RPMI7951 (cell line): ENCODE data around the gene LKAAEAR1. TPM values are rescaled to one million over a fixed set of nuclear protein-coding genes. Genes with fewer than 3 reads are reported as not detected.
"Not testable (repeated sequence)": the region's sequence is repeated elsewhere in the genome, so short reads cannot be mapped to it uniquely, and the experiment has no call there.

Source experiments
- DNase-seq: peaks from one replicate; pipeline ENCODE4 v3.0.0-alpha.2; 2012; ENCODE audit warnings: low read depth
- total RNA-seq: library from RNA; depleted of rRNA; stranded (reverse); fragments of >200 nt; shearing (Covaris generic); gene quantifications from 2 replicates; pipeline ENCODE4 v1.2.3, GENCODE V29; 2014; rRNA removed

Gene LKAAEAR1
- total RNA-seq = 0.39 and 0.48 TPM in 2 replicates

GRCh38 chr20:64083804-64084684 is at the start of gene LKAAEAR1:
LKAAEAR1 (minus strand) TSS chr20:64084398; CDS start chr20:64084219, 179 bp downstream.
- DNase-seq = no peak

- peak; percentile 73 for DNase-seq
Measured at GRCh38 chr20:64131406-64131805, 47.2 kb upstream of the LKAAEAR1 start.

- no peak for DNase-seq
Measured at GRCh38 chr20:64130876-64131275, 46.7 kb upstream of the LKAAEAR1 start.

- no peak for DNase-seq
Measured at GRCh38 chr20:64130271-64130670, 46.1 kb upstream of the LKAAEAR1 start.

GRCh38 chr20:64129146-64129782 is 45.1 kb upstream of the LKAAEAR1 start:
- DNase-seq = no peak

GRCh38 chr20:64123517-64123916 is 39.3 kb upstream of the LKAAEAR1 start:
- not testable (repeated sequence) for DNase-seq

GRCh38 chr20:64122927-64123326 is 38.7 kb upstream of the LKAAEAR1 start:
- not testable (repeated sequence) for DNase-seq

GRCh38 chr20:64121586-64121985 is 37.4 kb upstream of the LKAAEAR1 start:
- DNase-seq = no peak

- DNase-seq = no peak
Measured at GRCh38 chr20:64119681-64120341, 35.6 kb upstream of the LKAAEAR1 start.

GRCh38 chr20:64119301-64119680 is 35.1 kb upstream of the LKAAEAR1 start:
- DNase-seq = peak; percentile 18

- DNase-seq = not testable (repeated sequence)
Measured at GRCh38 chr20:64117432-64117777, 33.2 kb upstream of the LKAAEAR1 start.

- no peak for DNase-seq
Measured at GRCh38 chr20:64116541-64117431, 32.6 kb upstream of the LKAAEAR1 start.

GRCh38 chr20:64116016-64116415 is 31.8 kb upstream of the LKAAEAR1 start:
- no peak for DNase-seq

- no peak for DNase-seq
Measured at GRCh38 chr20:64115171-64115911, 31.1 kb upstream of the LKAAEAR1 start.

- DNase-seq = no peak
Measured at GRCh38 chr20:64114356-64114971, 30.3 kb upstream of the LKAAEAR1 start.

GRCh38 chr20:64113796-64114355 is 29.7 kb upstream of the LKAAEAR1 start:
- no peak for DNase-seq

GRCh38 chr20:64113444-64113775 is 29.2 kb upstream of the LKAAEAR1 start:
- DNase-seq = no peak

- no peak for DNase-seq
Measured at GRCh38 chr20:64112691-64113443, 28.7 kb upstream of the LKAAEAR1 start.
